HCT116 (cell line): ENCODE results near the gene ERC1.

Source experiments
- ATF3 ChIP-seq: IDR thresholded peaks from 2 replicates; pipeline ENCODE4 v1.6.1; 2012
- CTCF ChIP-seq, 3 experiments: fragments of 200-600 bp in 1 of 3; sonication (generic) in 1 of 3; IDR thresholded peaks in 2 of 3; conservative IDR thresholded peaks in 1 of 3; 2 replicates each; pipeline ENCODE4 v1.5.1; 2012 to 2017; ENCODE audit warnings: low read depth in 2 of 3, low read length in 2 of 3, antibody characterized with exemption in 1 of 3, borderline replicate concordance in 1 of 3, control low read depth in 1 of 3, mild to moderate bottlenecking in 1 of 3, mixed read lengths in 1 of 3, mixed run types in 1 of 3, moderate library complexity in 1 of 3; ENCODE audit not compliant: insufficient read depth in 1 of 3
- FOSL1 ChIP-seq: IDR thresholded peaks from 2 replicates; pipeline ENCODE4 v1.6.1; 2012; ENCODE audit warnings: low read depth
- POLR2A ChIP-seq: IDR thresholded peaks from 2 replicates; pipeline ENCODE4 v1.7.0; 2011; ENCODE audit warnings: borderline replicate concordance; ENCODE audit not compliant: insufficient read depth, insufficient read length; ENCODE audit errors: extremely low read depth
- SP1 ChIP-seq: IDR thresholded peaks from 2 replicates; pipeline ENCODE4 v1.6.1; 2012; ENCODE audit warnings: low read depth

DNA sequence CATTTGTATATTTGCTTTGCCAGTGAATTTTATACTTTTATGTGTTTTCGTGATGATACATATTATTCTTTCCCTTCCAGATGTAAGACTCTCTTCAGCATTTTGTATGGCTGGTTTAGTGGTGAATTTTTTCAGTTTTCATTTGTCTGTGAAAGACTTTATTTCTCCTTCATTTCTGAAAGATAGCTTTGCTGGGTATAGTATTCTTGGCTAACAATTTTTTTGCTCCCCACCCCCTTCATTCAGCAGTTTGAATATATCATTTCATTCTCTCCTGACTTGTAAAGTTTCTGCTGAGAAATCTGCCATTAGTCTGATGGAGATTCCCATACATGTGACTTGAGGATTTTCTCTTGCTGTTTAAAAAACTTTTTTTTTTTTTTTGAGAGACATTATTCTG, 72.8 kb downstream of the ERC1 start:
- TF ChIP-seq CTCF (IDR thresholded peaks at IDR 0.05 in 2 of 3, conservative IDR thresholded peaks at IDR 0.05 in 1 of 3; ENCODE audit: borderline replicate concordance in 1 of 3, insufficient read depth in 1 of 3, low read depth in 2 of 3, low read length in 2 of 3) (no peak), POLR2A (no peak), ATF3 (no peak), FOSL1 (no peak), SP1 (no peak)
